ENCODE measurements around the gene CHRDL2.

DNA sequence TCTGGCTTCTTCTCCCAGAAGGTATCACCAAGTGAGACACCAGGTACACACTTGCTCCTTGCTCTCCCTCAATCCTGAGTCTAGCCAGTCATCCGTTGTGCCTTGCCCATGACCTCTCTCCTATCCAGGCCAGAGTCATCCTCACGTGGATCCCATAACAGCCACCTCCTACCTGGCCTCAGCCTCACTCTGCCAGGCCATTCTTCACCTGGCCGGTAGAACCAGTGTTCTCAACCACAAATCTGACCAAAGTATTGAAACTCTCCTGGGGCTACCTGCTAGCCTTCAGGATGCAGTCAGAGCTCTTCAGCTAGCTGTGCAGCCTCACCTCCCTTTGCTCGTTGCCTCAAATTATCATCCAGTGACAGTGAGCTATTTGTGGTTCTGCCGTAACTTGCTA, 37.7 kb downstream of the CHRDL2 start:
- TF ChIP-seq, protein P1, sequence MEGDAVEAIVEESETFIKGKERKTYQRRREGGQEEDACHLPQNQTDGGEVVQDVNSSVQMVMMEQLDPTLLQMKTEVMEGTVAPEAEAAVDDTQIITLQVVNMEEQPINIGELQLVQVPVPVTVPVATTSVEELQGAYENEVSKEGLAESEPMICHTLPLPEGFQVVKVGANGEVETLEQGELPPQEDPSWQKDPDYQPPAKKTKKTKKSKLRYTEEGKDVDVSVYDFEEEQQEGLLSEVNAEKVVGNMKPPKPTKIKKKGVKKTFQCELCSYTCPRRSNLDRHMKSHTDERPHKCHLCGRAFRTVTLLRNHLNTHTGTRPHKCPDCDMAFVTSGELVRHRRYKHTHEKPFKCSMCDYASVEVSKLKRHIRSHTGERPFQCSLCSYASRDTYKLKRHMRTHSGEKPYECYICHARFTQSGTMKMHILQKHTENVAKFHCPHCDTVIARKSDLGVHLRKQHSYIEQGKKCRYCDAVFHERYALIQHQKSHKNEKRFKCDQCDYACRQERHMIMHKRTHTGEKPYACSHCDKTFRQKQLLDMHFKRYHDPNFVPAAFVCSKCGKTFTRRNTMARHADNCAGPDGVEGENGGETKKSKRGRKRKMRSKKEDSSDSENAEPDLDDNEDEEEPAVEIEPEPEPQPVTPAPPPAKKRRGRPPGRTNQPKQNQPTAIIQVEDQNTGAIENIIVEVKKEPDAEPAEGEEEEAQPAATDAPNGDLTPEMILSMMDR (conservative IDR thresholded peaks at IDR 0.05; ENCODE audit: low read depth, low read length) = no peak
- TF ChIP-seq MXI1 (IDR thresholded peaks at IDR 0.05; ENCODE audit: borderline replicate concordance, low read depth, low read length) = no peak
- TF ChIP-seq RFX5 (IDR thresholded peaks at IDR 0.05; ENCODE audit: low read depth, low read length) = no peak
- TF ChIP-seq NFE2L2 (IDR thresholded peaks at IDR 0.05; ENCODE audit: low read depth, low read length) = no peak
- no peak for TF ChIP-seq POLR2A (IDR thresholded peaks at IDR 0.05; ENCODE audit: low read depth, low read length)
- no peak for TF ChIP-seq RAD21 (IDR thresholded peaks at IDR 0.05; ENCODE audit: low read length)
- TF ChIP-seq CEBPB (IDR thresholded peaks at IDR 0.05; ENCODE audit: low read depth, low read length) = no peak
- no peak for TF ChIP-seq MAZ (IDR thresholded peaks at IDR 0.05; ENCODE audit: borderline replicate concordance, low read depth, low read length)
- TF ChIP-seq, protein P2, sequence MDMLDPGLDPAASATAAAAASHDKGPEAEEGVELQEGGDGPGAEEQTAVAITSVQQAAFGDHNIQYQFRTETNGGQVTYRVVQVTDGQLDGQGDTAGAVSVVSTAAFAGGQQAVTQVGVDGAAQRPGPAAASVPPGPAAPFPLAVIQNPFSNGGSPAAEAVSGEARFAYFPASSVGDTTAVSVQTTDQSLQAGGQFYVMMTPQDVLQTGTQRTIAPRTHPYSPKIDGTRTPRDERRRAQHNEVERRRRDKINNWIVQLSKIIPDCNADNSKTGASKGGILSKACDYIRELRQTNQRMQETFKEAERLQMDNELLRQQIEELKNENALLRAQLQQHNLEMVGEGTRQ (IDR thresholded peaks at IDR 0.05; ENCODE audit: low read depth, low read length) = no peak
- TF ChIP-seq RCOR1 (IDR thresholded peaks at IDR 0.05; ENCODE audit: insufficient replicate concordance, low read length) = no peak
